Smooth muscle cell (in vitro differentiated cells): ENCODE measurements around the gene ANKRD13C. TPM values are rescaled to one million over a fixed set of nuclear protein-coding genes. Genes with fewer than 3 reads are reported as not detected.

Source experiments
- DNase-seq: peaks from one replicate; lab custom pipeline; 2025; ENCODE audit not compliant: unreplicated experiment; lab: John Stamatoyannopoulos, UW
- H2AFZ ChIP-seq: fragments of 200-600 bp; sonication (generic); 2 replicates; pipeline ENCODE4 v1.6.0; 2016; ENCODE audit warnings: antibody characterized with exemption, low read depth, mild to moderate bottlenecking
- H3F3A ChIP-seq: fragments of 200-600 bp; sonication (generic); 2 replicates; pipeline ENCODE4 v1.6.0; 2017; ENCODE audit warnings: antibody characterized with exemption, low read depth
- H3K27ac ChIP-seq: fragments of 200-600 bp; sonication (generic); 2 replicates; pipeline ENCODE4 v1.5.1; 2016; ENCODE audit warnings: low read depth, mild to moderate bottlenecking
- H3K27me3 ChIP-seq: fragments of 200-600 bp; sonication (generic); 2 replicates; pipeline ENCODE4 v1.6.1; 2016; ENCODE audit warnings: low read depth, mild to moderate bottlenecking
- H3K36me3 ChIP-seq: fragments of 200-600 bp; sonication (generic); 2 replicates; pipeline ENCODE4 v1.5.1; 2016; ENCODE audit warnings: low read depth
- H3K4me1 ChIP-seq: fragments of 200-600 bp; sonication (generic); 2 replicates; pipeline ENCODE4 v1.5.1; 2016; ENCODE audit warnings: low read depth
- H3K4me2 ChIP-seq: fragments of 200-600 bp; sonication (generic); 2 replicates; pipeline ENCODE4 v1.6.0; 2016; ENCODE audit warnings: mild to moderate bottlenecking
- H3K4me3 ChIP-seq: fragments of 200-600 bp; sonication (generic); 2 replicates; pipeline ENCODE4 v1.5.1; 2016; ENCODE audit warnings: mild to moderate bottlenecking
- H3K79me2 ChIP-seq: fragments of 200-600 bp; sonication (generic); 2 replicates; pipeline ENCODE4 v1.6.0; 2016; ENCODE audit warnings: low read depth, mild to moderate bottlenecking
- H3K9ac ChIP-seq: fragments of 200-600 bp; sonication (generic); 2 replicates; pipeline ENCODE4 v1.6.0; 2016; ENCODE audit warnings: low read depth
- H3K9me3 ChIP-seq: fragments of 200-600 bp; sonication (generic); replicated peaks from 2 replicates; pipeline ENCODE4 v1.5.1; 2016; ENCODE audit warnings: low read depth
- H4K20me1 ChIP-seq: fragments of 200-600 bp; sonication (generic); 2 replicates; pipeline ENCODE4 v1.6.0; 2016; ENCODE audit warnings: low read depth
- WGBS: methylation state at CpG from one replicate; pipeline ENCODE4 v1.1.7; 2016; ENCODE audit warnings: low lambda C conversion rate; 5-methylcytosine and 5-hydroxymethylcytosine counted together
- polyA plus RNA-seq: library from polyadenylated mRNA; unstranded; fragments of >200 nt; fragmentation: Nextera tagmentation; extraction: Ambion mirVana; gene quantifications from 2 replicates; pipeline ENCODE4 v1.2.1, GENCODE V29; 2016
- total RNA-seq: library from RNA; depleted of rRNA; stranded (reverse); fragments of >200 nt; gene quantifications from 2 replicates; pipeline ENCODE4 v1.2.3, GENCODE V29; 2014
- TF ChIP-seq, protein P1 (sequence below): fragments of 200-600 bp; sonication (generic); IDR thresholded peaks from 2 replicates; pipeline ENCODE4 v1.5.1; 2017; ENCODE audit warnings: borderline replicate concordance, mild to moderate bottlenecking, antibody characterized with exemption; ENCODE audit not compliant: insufficient read depth, poor library complexity, severe bottlenecking

The ANKRD13C gene
- total and polyA plus RNA-seq, 2 experiments from 2014 or later = 18.3 to 27.6 TPM

- peaks cover 86% of the 10 kb centered on the region for H3K79me2 ChIP-seq
- H4K20me1 ChIP-seq = peaks cover 85% of the 10 kb centered on the region
- H3K27me3 ChIP-seq = no peaks in the 10 kb centered on the region
These were observed 29.8 kb downstream of the ANKRD13C start for GRCh38 chr1:70324683-70325082.

GRCh38 chr1:70319750-70320149 lies 34.8 kb downstream of the ANKRD13C start:
- H3K79me2 ChIP-seq = peaks cover 75% of the 10 kb centered on the region
- H3K27ac ChIP-seq = peak overlapping the region; percentile 72

More at GRCh38 chr1:70324683-70325082, 29.8 kb downstream of the ANKRD13C start:
- Histone ChIP-seq H3K4me1 (no peaks in the 10 kb centered on the region), H3K9ac (no peak overlapping the region), H3K4me2 (no peak overlapping the region), H3F3A (no peaks in the 10 kb centered on the region), H3K4me3 (no peak overlapping the region), H3K36me3 (peaks cover 4% of the 10 kb centered on the region), H2AFZ (no peak overlapping the region), H3K9me3 (no peaks in the 10 kb centered on the region), H3K27ac (no peak overlapping the region)
- TF ChIP-seq, protein P1, sequence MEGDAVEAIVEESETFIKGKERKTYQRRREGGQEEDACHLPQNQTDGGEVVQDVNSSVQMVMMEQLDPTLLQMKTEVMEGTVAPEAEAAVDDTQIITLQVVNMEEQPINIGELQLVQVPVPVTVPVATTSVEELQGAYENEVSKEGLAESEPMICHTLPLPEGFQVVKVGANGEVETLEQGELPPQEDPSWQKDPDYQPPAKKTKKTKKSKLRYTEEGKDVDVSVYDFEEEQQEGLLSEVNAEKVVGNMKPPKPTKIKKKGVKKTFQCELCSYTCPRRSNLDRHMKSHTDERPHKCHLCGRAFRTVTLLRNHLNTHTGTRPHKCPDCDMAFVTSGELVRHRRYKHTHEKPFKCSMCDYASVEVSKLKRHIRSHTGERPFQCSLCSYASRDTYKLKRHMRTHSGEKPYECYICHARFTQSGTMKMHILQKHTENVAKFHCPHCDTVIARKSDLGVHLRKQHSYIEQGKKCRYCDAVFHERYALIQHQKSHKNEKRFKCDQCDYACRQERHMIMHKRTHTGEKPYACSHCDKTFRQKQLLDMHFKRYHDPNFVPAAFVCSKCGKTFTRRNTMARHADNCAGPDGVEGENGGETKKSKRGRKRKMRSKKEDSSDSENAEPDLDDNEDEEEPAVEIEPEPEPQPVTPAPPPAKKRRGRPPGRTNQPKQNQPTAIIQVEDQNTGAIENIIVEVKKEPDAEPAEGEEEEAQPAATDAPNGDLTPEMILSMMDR = no peak
- DNase-seq = no peak
- WGBS = 93% methylated on average over 1 of the region's 1 CpG

DNA sequence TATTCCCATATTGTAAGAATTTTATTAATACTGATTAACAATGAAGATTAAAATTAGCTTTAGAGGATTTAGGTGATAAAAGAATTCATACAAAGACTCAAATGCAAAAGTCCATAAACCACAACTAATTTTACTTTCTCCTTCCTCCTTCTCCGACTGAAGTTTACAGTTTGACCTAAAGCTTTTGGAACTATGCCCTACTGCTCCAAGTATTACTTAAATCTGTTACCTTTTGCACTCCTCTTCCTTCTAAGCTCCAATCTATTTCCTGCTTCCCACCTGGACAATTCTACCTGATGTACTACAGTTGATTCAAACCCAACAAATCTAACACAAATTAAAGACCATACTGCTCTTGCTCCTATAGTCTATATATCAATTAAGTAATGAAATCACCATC lies 36.3 kb downstream of the ANKRD13C start:
- Histone ChIP-seq H3K79me2 (peaks cover 67% of the 10 kb centered on the region), H3K4me2 (no peak overlapping the region), H3K9ac (no peak overlapping the region), H3F3A (no peaks in the 10 kb centered on the region), H3K36me3 (no peaks in the 10 kb centered on the region), H4K20me1 (peaks cover 80% of the 10 kb centered on the region), H3K4me3 (no peak overlapping the region), H3K9me3 (no peaks in the 10 kb centered on the region), H3K27ac (no peak overlapping the region), H3K27me3 (no peaks in the 10 kb centered on the region), H3K4me1 (no peaks in the 10 kb centered on the region), H2AFZ (no peak overlapping the region)
- DNase-seq = no peak
- 93% methylated on average over 1 of the region's 1 CpG for WGBS
- TF ChIP-seq, protein P1 = no peak

More at GRCh38 chr1:70319750-70320149, 34.8 kb downstream of the ANKRD13C start:
- TF ChIP-seq, protein P1 = no peak
- H3K4me2 ChIP-seq = peak overlapping the region; percentile 43
- no peaks in the 10 kb centered on the region for H3F3A ChIP-seq
- H3K9me3 ChIP-seq = no peaks in the 10 kb centered on the region
- no peaks in the 10 kb centered on the region for H3K27me3 ChIP-seq
- H3K4me3 ChIP-seq = no peak overlapping the region
- peaks cover 90% of the 10 kb centered on the region for H4K20me1 ChIP-seq
- H3K4me1 ChIP-seq = no peaks in the 10 kb centered on the region
- H2AFZ ChIP-seq = no peak overlapping the region
- no peak for DNase-seq
- peaks cover 4% of the 10 kb centered on the region for H3K36me3 ChIP-seq
- no peak overlapping the region for H3K9ac ChIP-seq

DNA sequence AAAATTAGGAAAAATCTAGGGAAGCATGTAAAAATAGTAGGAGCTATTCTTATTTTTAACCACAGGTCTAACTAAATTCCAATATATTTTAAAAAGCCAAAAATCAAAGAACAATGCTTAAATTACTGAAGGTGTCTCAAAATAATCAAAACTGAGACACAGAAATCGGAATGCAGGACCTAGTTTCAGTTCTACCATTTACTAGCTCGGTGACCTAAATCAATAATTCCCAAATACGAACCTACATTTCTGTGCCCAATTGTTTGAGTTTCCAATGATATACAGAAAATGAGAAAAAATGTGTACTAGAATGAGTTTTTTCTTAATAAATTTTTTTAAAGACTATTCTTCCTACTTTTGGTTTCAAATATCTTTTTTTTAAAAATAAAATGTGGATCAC lies 37.4 kb downstream of the ANKRD13C start:
- H3K79me2 ChIP-seq = peaks cover 56% of the 10 kb centered on the region

More for the DNA sequence above, 37.4 kb downstream of the ANKRD13C start:
- Histone ChIP-seq H3K27ac (no peak overlapping the region), H3K9me3 (no peaks in the 10 kb centered on the region), H3K36me3 (no peaks in the 10 kb centered on the region), H3K27me3 (no peaks in the 10 kb centered on the region), H3K4me1 (no peaks in the 10 kb centered on the region), H3K4me2 (no peak overlapping the region), H3F3A (no peaks in the 10 kb centered on the region), H3K4me3 (no peak overlapping the region), H3K9ac (no peak overlapping the region), H2AFZ (no peak overlapping the region), H4K20me1 (peaks cover 70% of the 10 kb centered on the region)
- TF ChIP-seq, protein P1 = no peak
- DNase-seq = no peak
- WGBS = 96% methylated on average over 3 of the region's 3 CpGs
